ENCODE results near the gene GATA5. TPM values are rescaled to one million over a fixed set of nuclear protein-coding genes. Genes with fewer than 3 reads are reported as not detected.

GATA5 gene
- total and polyA plus RNA-seq, 10 of the 15 experiments (the other 5 are each of a cell fraction or from before 2014, with no cell fraction given) = not detected

DNA sequence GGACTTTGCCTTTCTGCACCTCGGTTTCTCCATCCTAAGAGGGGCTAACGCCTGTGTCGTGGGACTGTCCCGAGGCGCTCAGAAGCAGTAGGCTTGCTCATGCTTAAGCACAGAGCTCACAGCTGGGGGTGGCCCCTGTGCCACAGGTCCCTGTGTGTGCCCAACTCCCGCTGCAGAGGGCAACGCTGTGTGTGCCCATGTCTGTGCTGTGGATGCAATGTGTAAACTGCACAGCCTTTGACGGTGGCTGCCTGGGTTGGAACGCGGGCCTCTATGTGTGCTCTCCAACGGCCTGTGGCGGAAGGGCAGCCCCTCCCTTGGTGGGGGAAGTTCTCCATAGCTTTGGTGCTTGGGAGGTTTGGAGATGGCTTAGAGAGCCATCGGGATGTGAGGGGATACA lies 10.7 kb upstream of the GATA5 start:
- no peak for TF ChIP-seq SIX5 (IDR thresholded peaks at IDR 0.05; ENCODE audit: low read depth, low read length, severe bottlenecking)
- no peak for TF ChIP-seq MYC (IDR thresholded peaks at IDR 0.05; ENCODE audit: insufficient read depth, insufficient read length, insufficient replicate concordance, low read length, severe bottlenecking)
- no peak for TF ChIP-seq PML (IDR thresholded peaks at IDR 0.05; ENCODE audit: low read length)
- no peak for TF ChIP-seq SKIL (IDR thresholded peaks at IDR 0.05; ENCODE audit: low read depth, poor library complexity, severe bottlenecking)
- no peak for TF ChIP-seq MYB (IDR thresholded peaks at IDR 0.05; ENCODE audit: borderline replicate concordance, low read depth, low read length)
- no peak for TF ChIP-seq CHD2 (IDR thresholded peaks at IDR 0.05; ENCODE audit: borderline replicate concordance, low read depth, low read length)
- TF ChIP-seq SMC3 (IDR thresholded peaks at IDR 0.05; ENCODE audit: borderline replicate concordance, low read length) = no peak
- TF ChIP-seq SMARCA5 (IDR thresholded peaks at IDR 0.05) = no peak
- no peak for TF ChIP-seq POLR2AphosphoS5 (IDR thresholded peaks at IDR 0.05; ENCODE audit: low read length)
- TF ChIP-seq MTA2 (IDR thresholded peaks at IDR 0.05; ENCODE audit: low read depth) = no peak
- TF ChIP-seq ATF3 (IDR thresholded peaks at IDR 0.05; ENCODE audit: borderline replicate concordance, extremely low read depth, low read depth, low read length) = no peak
- no peak for TF ChIP-seq ZNF687 (IDR thresholded peaks at IDR 0.05)
- no peak for TF ChIP-seq KLF5 (IDR thresholded peaks at IDR 0.05; ENCODE audit: partially characterized antibody)
- in situ Hi-C loops (cut with MboI) (no loop called here), intact Hi-C loops (cut with micrococcal nuclease; ENCODE audit: unreplicated experiment) (no loop called here)
- no peaks in the 10 kb centered on the region for H4K20me1 ChIP-seq (ENCODE audit: control insufficient read depth, insufficient read depth)
- H3K4me1 ChIP-seq (ENCODE audit: control insufficient read depth, insufficient read depth, low read length) = no peaks in the 10 kb centered on the region
- no peak overlapping the region for H3K4me2 ChIP-seq (ENCODE audit: control insufficient read depth, insufficient read depth)
- no peak overlapping the region for H3K4me3 ChIP-seq
- ChIA-PET SMC1A (ENCODE audit: uncharacterized antibody, unreplicated experiment) (no interaction called here), POLR2A (no interaction called here), RAD21 (ENCODE audit: unreplicated experiment) (no interaction called here), CTCF (no interaction called here)
- DNase-seq (ENCODE audit: low read depth, low spot score) (no peak), ATAC-seq (no peak), FAIRE-seq (no peak)
- H3K9ac ChIP-seq (ENCODE audit: control insufficient read depth, insufficient read depth, low read length) = no peak overlapping the region
- 35% methylated on average over 13 of the region's 13 CpGs for WGBS (ENCODE audit: insufficient coverage, insufficient replicate concordance, low lambda C conversion rate, missing lambda C conversion rate)
- H3K9me3 ChIP-seq (replicated peaks; ENCODE audit: control insufficient read depth, insufficient read depth, low read length) = no peaks in the 10 kb centered on the region
- no peak overlapping the region for H3K27ac ChIP-seq (ENCODE audit: control insufficient read depth, insufficient read depth)
- H3K27me3 ChIP-seq (replicated peaks in 1 of 2; ENCODE audit: control insufficient read depth in 2 of 2, insufficient read depth in 2 of 2, low read length in 1 of 2) = peaks cover 13 to 18% of the 10 kb centered on the region in 2 experiments
- H2AFZ ChIP-seq (ENCODE audit: control insufficient read depth, low read depth, low read length) = no peak overlapping the region
- H3K36me3 ChIP-seq (ENCODE audit: control insufficient read depth in 2 of 2, insufficient read depth in 2 of 2, low read length in 1 of 2) = no peaks in the 10 kb centered on the region
- BruUV-seq (replicated peaks) = no TSS peak
- H3K79me2 ChIP-seq (ENCODE audit: control insufficient read depth, insufficient read depth, low read length) = no peaks in the 10 kb centered on the region
